HG02763 (cell line): Measurements from ENCODE around the gene LYPD6B.

Experiments
- ATAC-seq: cut with Tn5 transposase; IDR thresholded peaks from one replicate; pipeline ENCODE4 v1.9.1; 2021; ENCODE audit warnings: mild to moderate bottlenecking, moderate library complexity; ENCODE audit not compliant: unreplicated experiment

The LYPD6B gene

GRCh38 chr2:149038442-149039212, at the start of gene LYPD6B:
TSS of gene LYPD6B (plus strand) at chr2:149038699. CDS start at chr2:149130949, 92,250 bp downstream.
- ATAC-seq = peak; percentile 67

- ATAC-seq = peak; percentile 61
Observed at GRCh38 chr2:148989882-148990493, 48.5 kb upstream of the LYPD6B start.

GRCh38 chr2:148990968-148991367, 47.5 kb upstream of the LYPD6B start:
- ATAC-seq = no peak

- no peak for ATAC-seq
Observed at GRCh38 chr2:148992448-148992847, 46.1 kb upstream of the LYPD6B start.

- no peak for ATAC-seq
Observed at GRCh38 chr2:148993351-148993750, 45.1 kb upstream of the LYPD6B start.

- ATAC-seq = no peak
Observed at GRCh38 chr2:148994341-148994740, 44.2 kb upstream of the LYPD6B start.

GRCh38 chr2:148996805-148997204, 41.7 kb upstream of the LYPD6B start:
- ATAC-seq = no peak

GRCh38 chr2:148998165-148998830, 40.2 kb upstream of the LYPD6B start:
- ATAC-seq = no peak

GRCh38 chr2:148998831-148999200, 39.7 kb upstream of the LYPD6B start:
- no peak for ATAC-seq

- ATAC-seq = no peak
Observed at GRCh38 chr2:148999451-148999921, 39.0 kb upstream of the LYPD6B start.

- ATAC-seq = no peak
Observed at GRCh38 chr2:149000158-149000938, 38.2 kb upstream of the LYPD6B start.

GRCh38 chr2:149001496-149001895, 37.0 kb upstream of the LYPD6B start:
- ATAC-seq = no peak

GRCh38 chr2:149002378-149002890, 36.1 kb upstream of the LYPD6B start:
- no peak for ATAC-seq

GRCh38 chr2:149002891-149003740, 35.4 kb upstream of the LYPD6B start:
- ATAC-seq = no peak

GRCh38 chr2:149004836-149005235, 33.7 kb upstream of the LYPD6B start:
- no peak for ATAC-seq

- ATAC-seq = no peak
Observed at GRCh38 chr2:149005471-149006077, 32.9 kb upstream of the LYPD6B start.

- no peak for ATAC-seq
Observed at GRCh38 chr2:149006883-149007543, 31.5 kb upstream of the LYPD6B start.

GRCh38 chr2:149008381-149008780, 30.1 kb upstream of the LYPD6B start:
- no peak for ATAC-seq
